Endothelial cell of umbilical vein (primary cell): Measurements from ENCODE around the gene DLG3. TPM values are rescaled to one million over a fixed set of nuclear protein-coding genes. Genes with fewer than 3 reads are reported as not detected.

Experiments used
- BruUV-seq: library from RNA; stranded (reverse); fragments of 400-500 nt; replicated peaks from 2 replicates; lab custom pipeline; 2021; lab: Mats Ljungman, UMichigan
- CTCF ChIA-PET: fragments of 300-600, 350-600 bp; sonication (Branson Sonifier 250); formaldehyde crosslinking; loops from one replicate; lab custom pipeline; 2021; ENCODE audit warnings: antibody characterized with exemption, inconsistent platforms; lab: Charles Lee
- POLR2A ChIA-PET: fragments of 300-600, 350-600 bp; sonication (Branson Sonifier 250); formaldehyde crosslinking; loops from one replicate; lab custom pipeline; 2021; ENCODE audit warnings: antibody characterized with exemption, inconsistent platforms; lab: Charles Lee
- DNase-seq: peaks from one replicate; pipeline ENCODE4 v3.0.0-alpha.2; 2011; ENCODE audit warnings: low read depth, low spot score
- FAIRE-seq: peaks from 2 replicates; lab custom pipeline; 2011; peaks lifted over from hg19 to GRCh38; lab: Jason Lieb, UNC
- H2AFZ ChIP-seq: 2 replicates; pipeline ENCODE4 v1.6.0; 2012; ENCODE audit warnings: low read depth, low read length, control low read depth, inconsistent platforms
- H3K27ac ChIP-seq: 2 replicates; pipeline ENCODE4 v1.5.1; 2011; ENCODE audit warnings: low read depth, mild to moderate bottlenecking, control low read depth, low read length, moderate library complexity; ENCODE audit not compliant: insufficient read depth
- H3K27me3 ChIP-seq, 2 experiments: 2 replicates each; pipeline versions ENCODE4 v1.6.0 to v1.6.1; 2011; ENCODE audit warnings: low read length in 2 of 2, mixed read lengths in 1 of 2; ENCODE audit not compliant: control insufficient read depth in 2 of 2, insufficient read depth in 2 of 2
- H3K36me3 ChIP-seq, 2 experiments: 2 replicates in 1 of 2; 3 replicates in 1 of 2; pipeline ENCODE4 v1.5.1; 2011; ENCODE audit warnings: low read length in 2 of 2, mild to moderate bottlenecking in 1 of 2, moderate library complexity in 1 of 2; ENCODE audit not compliant: control insufficient read depth in 2 of 2, insufficient read depth in 2 of 2; ENCODE audit errors: extremely low read depth in 1 of 2
- H3K4me1 ChIP-seq: 3 replicates; pipeline ENCODE4 v1.5.1; 2011; ENCODE audit warnings: mild to moderate bottlenecking, low read length; ENCODE audit not compliant: control insufficient read depth, insufficient read depth; ENCODE audit errors: extremely low read depth
- H3K4me2 ChIP-seq: 2 replicates; pipeline ENCODE4 v1.6.1; 2011; ENCODE audit warnings: low read length, control low read depth, mixed read lengths; ENCODE audit not compliant: insufficient read depth
- H3K4me3 ChIP-seq, 3 experiments: fragments of 200-600 bp in 1 of 3; sonication (generic), shearing (Covaris generic) in 1 of 3; replicated peaks in 1 of 3; 2 replicates each; pipeline ENCODE4 v1.5.1; 2011 to 2016; ENCODE audit warnings: control low read depth in 3 of 3, low read length in 3 of 3, mild to moderate bottlenecking in 2 of 3, inconsistent platforms in 1 of 3, low read depth in 1 of 3, moderate library complexity in 1 of 3; ENCODE audit not compliant: insufficient read depth in 1 of 3
- H3K79me2 ChIP-seq: 2 replicates; pipeline ENCODE4 v1.6.0; 2012; ENCODE audit warnings: low read length, inconsistent platforms; ENCODE audit not compliant: control insufficient read depth, insufficient read depth
- H3K9ac ChIP-seq: replicated peaks from 2 replicates; pipeline ENCODE3; 2011; ENCODE audit warnings: low read length, control low read depth; ENCODE audit not compliant: insufficient read depth; ENCODE audit errors: extremely low read depth
- H3K9me1 ChIP-seq: replicated peaks from 3 replicates; pipeline ENCODE4 v1.6.0; 2011; ENCODE audit warnings: mild to moderate bottlenecking, low read length; ENCODE audit not compliant: control insufficient read depth, insufficient read depth; ENCODE audit errors: extremely low read depth
- H3K9me3 ChIP-seq: replicated peaks from 2 replicates; pipeline ENCODE4 v1.5.1; 2012; ENCODE audit warnings: low read length, inconsistent platforms; ENCODE audit not compliant: control insufficient read depth, insufficient read depth
- H4K20me1 ChIP-seq: replicated peaks from 2 replicates; pipeline ENCODE3; 2011; ENCODE audit warnings: mild to moderate bottlenecking, low read length; ENCODE audit not compliant: control insufficient read depth, insufficient read depth; ENCODE audit errors: extremely low read depth
- CTCF ChIP-seq, 2 donors: IDR thresholded peaks; 1 replicate in 1 of 2; 2 replicates in 1 of 2; pipeline ENCODE4 v1.5.1; 2011; ENCODE audit warnings: low read length in 2 of 2, mild to moderate bottlenecking in 2 of 2, moderate library complexity in 2 of 2, control low read depth in 1 of 2, inconsistent platforms in 1 of 2, low read depth in 1 of 2; ENCODE audit not compliant: insufficient read depth in 1 of 2; ENCODE audit errors: extremely low read depth in 1 of 2
- EZH2 ChIP-seq: IDR thresholded peaks from 2 replicates; pipeline ENCODE4 v1.6.1; 2012; ENCODE audit warnings: borderline replicate concordance, low read depth, mild to moderate bottlenecking, moderate library complexity, low read length, inconsistent platforms; ENCODE audit not compliant: severe bottlenecking
- FOS ChIP-seq: IDR thresholded peaks from 2 replicates; pipeline ENCODE4 v1.6.1; 2011; ENCODE audit warnings: mild to moderate bottlenecking, low read length, moderate library complexity, borderline replicate concordance; ENCODE audit not compliant: insufficient read depth
- GATA2 ChIP-seq: IDR thresholded peaks from 2 replicates; pipeline ENCODE4 v1.7.0; 2011; ENCODE audit warnings: low read depth, mild to moderate bottlenecking, moderate library complexity, mixed read lengths, low read length; ENCODE audit not compliant: insufficient read length, insufficient read depth
- JUN ChIP-seq: IDR thresholded peaks from 2 replicates; pipeline ENCODE4 v1.6.1; 2011; ENCODE audit warnings: borderline replicate concordance, low read depth; ENCODE audit not compliant: insufficient read length, insufficient read depth
- MAX ChIP-seq: IDR thresholded peaks from 2 replicates; pipeline ENCODE4 v1.6.1; 2011; ENCODE audit not compliant: insufficient read depth, insufficient read length
- MYC ChIP-seq: IDR thresholded peaks from one replicate; pipeline ENCODE4 v1.6.1; 2011; ENCODE audit warnings: mild to moderate bottlenecking, low read depth, low read length
- POLR2A ChIP-seq: IDR thresholded peaks from 2 replicates; pipeline ENCODE4 v1.6.1; 2012; ENCODE audit warnings: low read depth, mild to moderate bottlenecking, control low read depth, low read length
- POLR2AphosphoS5 ChIP-seq: IDR thresholded peaks from 2 replicates; pipeline ENCODE4 v1.6.1; 2012; ENCODE audit warnings: low read depth, mild to moderate bottlenecking, control low read depth, low read length, moderate library complexity; ENCODE audit not compliant: insufficient read depth
- dilution Hi-C: fragments of 300-500 bp; cut with MboI; formaldehyde crosslinking; loops from one replicate; pipeline ENCODE4 v1.15.0; 2019; ENCODE audit warnings: low sequenced_read_pairs; ENCODE audit not compliant: extremely low pct_ligation_motif_present
- intact Hi-C: fragments of 100-400 bp; cut with micrococcal nuclease; formaldehyde crosslinking; loops from one replicate; pipeline ENCODE4 v1.10.0; 2022
- polyA plus RNA-seq, 4 experiments: library from polyadenylated mRNA; depleted of rRNA in 3 of 4; stranded (reverse) in 3 of 4; unstranded in 1 of 4; fragments of >200 nt; gene quantifications; 2 replicates each; pipeline versions ENCODE4 v1.2.1 to v1.2.3, GENCODE V29; 2011 to 2012; ENCODE audit warnings: missing spikeins in 1 of 4
- total RNA-seq: library from RNA; stranded (reverse); gene quantifications from 2 replicates; pipeline ENCODE4 v1.2.3, GENCODE V29; 2021

Gene DLG3
- total and polyA plus RNA-seq, 2 donors (not counting 3 experiments of a cell fraction or from before 2014, with no cell fraction given), result 1.2 to 3.2 TPM

- POLR2A ChIA-PET, result no interaction called here
- H3K36me3 ChIP-seq, result no peaks in the 10 kb centered on the region
- FAIRE-seq, result no peak
- no peaks in the 10 kb centered on the region for H3K9me3 ChIP-seq
- BruUV-seq, result no TSS peak
- CTCF ChIA-PET, result interaction anchor here (0.7 to 2.4 kb wide), 2 partner anchors 10 to 112 kb away, joined by 3 to 13 read pairs; no protein-coding TSS in a partner anchor
- no peak overlapping the region for H3K9ac ChIP-seq
- H3K9me1 ChIP-seq, result no peaks in the 10 kb centered on the region
- no peak overlapping the region for H3K27ac ChIP-seq
- peaks cover 13 to 25% of the 10 kb centered on the region in 2 experiments for H3K27me3 ChIP-seq
- dilution Hi-C loops, result no loop called here
- H2AFZ ChIP-seq, result no peak overlapping the region
- intact Hi-C loops, result no loop called here
- H3K4me3 ChIP-seq, result no peak overlapping the region
- no peaks in the 10 kb centered on the region for H3K79me2 ChIP-seq
- no peaks in the 10 kb centered on the region for H4K20me1 ChIP-seq
- H3K4me1 ChIP-seq, result no peaks in the 10 kb centered on the region
- no peak overlapping the region for H3K4me2 ChIP-seq
- DNase-seq, result no peak
- TF ChIP-seq POLR2A (no peak), FOS (no peak), JUN (no peak), MAX (no peak), MYC (no peak), CTCF (IDR thresholded peaks at IDR 0.05; ENCODE audit: extremely low read depth in 1 of 2, insufficient read depth in 1 of 2, low read depth in 1 of 2, low read length in 2 of 2) (no peak), EZH2 (no peak), GATA2 (no peak), POLR2AphosphoS5 (no peak)
Measured at GRCh38 chrX:70442224-70442623, 2.4 kb upstream of the DLG3 start.
